Osteoblast (primary cell): ENCODE measurements around the gene LAMA1. TPM values are rescaled to one million over a fixed set of nuclear protein-coding genes. Genes with fewer than 3 reads are reported as not detected.

ENCODE experiments used
- DNase-seq: peaks from one replicate; pipeline ENCODE4 v3.0.0; 2011; ENCODE audit warnings: low spot score, mixed read lengths; ENCODE audit not compliant: insufficient read length; ENCODE audit errors: missing footprints
- H2AFZ ChIP-seq: 2 replicates; pipeline ENCODE4 v1.6.0; 2011; ENCODE audit warnings: mild to moderate bottlenecking, low read length
- H3K27ac ChIP-seq: 2 replicates; pipeline ENCODE4 v1.5.1; 2011; ENCODE audit warnings: mild to moderate bottlenecking, low read depth, low read length, moderate library complexity
- H3K27me3 ChIP-seq: 2 replicates; pipeline ENCODE4 v1.6.0; 2012; ENCODE audit warnings: mild to moderate bottlenecking, control low read depth, inconsistent platforms, low read length, moderate library complexity; ENCODE audit not compliant: insufficient read depth
- H3K36me3 ChIP-seq: 2 replicates; pipeline ENCODE4 v1.5.1; 2011; ENCODE audit warnings: mild to moderate bottlenecking, low read length, control low read depth, moderate library complexity; ENCODE audit not compliant: insufficient read depth
- H3K4me1 ChIP-seq: 2 replicates; pipeline ENCODE4 v1.5.1; 2011; ENCODE audit warnings: mild to moderate bottlenecking, low read length, control low read depth, moderate library complexity; ENCODE audit not compliant: insufficient read depth
- H3K4me2 ChIP-seq: 2 replicates; pipeline ENCODE4 v1.6.0; 2011; ENCODE audit warnings: mild to moderate bottlenecking, low read length; ENCODE audit not compliant: insufficient read depth
- H3K4me3 ChIP-seq: fragments of 200-600 bp; sonication (generic); 3 replicates; pipeline ENCODE4 v1.5.1; 2012; ENCODE audit warnings: mild to moderate bottlenecking, low read length, inconsistent platforms; ENCODE audit not compliant: insufficient read depth
- H3K79me2 ChIP-seq: 2 replicates; pipeline ENCODE4 v1.6.0; 2012; ENCODE audit warnings: mild to moderate bottlenecking, low read length, control low read depth, inconsistent platforms; ENCODE audit not compliant: insufficient read depth
- H3K9me3 ChIP-seq: 2 replicates; pipeline ENCODE4 v1.5.1; 2011; ENCODE audit warnings: low read depth, low read length, control low read depth
- H4K20me1 ChIP-seq: 2 replicates; pipeline ENCODE4 v1.6.0; 2012; ENCODE audit warnings: mild to moderate bottlenecking, low read length, control low read depth; ENCODE audit not compliant: insufficient read depth
- small RNA-seq: library from RNA; depleted of rRNA; stranded (forward); fragments of <200 nt; gene quantifications from one replicate; pipeline ENCODE3, GENCODE V24; 2012
- total RNA-seq: library from RNA; depleted of rRNA; stranded (reverse); fragments of >200 nt; gene quantifications from 2 replicates; pipeline ENCODE4 v1.2.3, GENCODE V29; 2012
- TF ChIP-seq, protein P1 (sequence below): IDR thresholded peaks from 2 replicates; pipeline ENCODE4 v1.5.1; 2011; ENCODE audit warnings: mild to moderate bottlenecking, low read depth, low read length, moderate library complexity; ENCODE audit errors: extremely low read depth

The LAMA1 gene
- total RNA-seq, 1 donor = 8.3 TPM

DNA sequence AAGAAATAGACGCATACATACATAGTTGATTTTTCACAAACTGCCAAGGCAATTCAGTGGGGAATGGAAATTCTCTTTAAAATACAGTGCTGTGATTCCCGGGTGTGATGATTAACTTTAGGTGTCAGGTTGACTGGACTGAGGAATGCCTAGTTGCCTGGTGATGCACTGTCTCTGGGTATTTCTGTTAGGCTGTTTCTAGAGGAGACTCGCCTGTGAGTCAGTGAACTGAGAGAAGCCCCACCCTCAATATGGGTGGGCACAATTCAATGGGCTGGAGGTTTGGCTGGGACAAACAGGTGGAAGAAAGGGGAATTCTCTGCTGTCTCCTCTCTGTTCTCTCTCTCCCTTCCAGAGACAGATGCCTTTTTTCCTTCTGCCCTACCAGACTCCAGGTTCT is 200.5 kb downstream of the LAMA1 start:
- Histone ChIP-seq H3K36me3 (no peaks in the 10 kb centered on the region), H4K20me1 (no peaks in the 10 kb centered on the region), H3K4me2 (no peak overlapping the region), H3K27ac (no peak overlapping the region), H3K79me2 (no peaks in the 10 kb centered on the region), H3K27me3 (peaks cover 3% of the 10 kb centered on the region), H3K9me3 (no peaks in the 10 kb centered on the region), H2AFZ (no peak overlapping the region), H3K4me1 (no peaks in the 10 kb centered on the region), H3K4me3 (no peak overlapping the region)
- no peak for DNase-seq
- TF ChIP-seq, protein P1, sequence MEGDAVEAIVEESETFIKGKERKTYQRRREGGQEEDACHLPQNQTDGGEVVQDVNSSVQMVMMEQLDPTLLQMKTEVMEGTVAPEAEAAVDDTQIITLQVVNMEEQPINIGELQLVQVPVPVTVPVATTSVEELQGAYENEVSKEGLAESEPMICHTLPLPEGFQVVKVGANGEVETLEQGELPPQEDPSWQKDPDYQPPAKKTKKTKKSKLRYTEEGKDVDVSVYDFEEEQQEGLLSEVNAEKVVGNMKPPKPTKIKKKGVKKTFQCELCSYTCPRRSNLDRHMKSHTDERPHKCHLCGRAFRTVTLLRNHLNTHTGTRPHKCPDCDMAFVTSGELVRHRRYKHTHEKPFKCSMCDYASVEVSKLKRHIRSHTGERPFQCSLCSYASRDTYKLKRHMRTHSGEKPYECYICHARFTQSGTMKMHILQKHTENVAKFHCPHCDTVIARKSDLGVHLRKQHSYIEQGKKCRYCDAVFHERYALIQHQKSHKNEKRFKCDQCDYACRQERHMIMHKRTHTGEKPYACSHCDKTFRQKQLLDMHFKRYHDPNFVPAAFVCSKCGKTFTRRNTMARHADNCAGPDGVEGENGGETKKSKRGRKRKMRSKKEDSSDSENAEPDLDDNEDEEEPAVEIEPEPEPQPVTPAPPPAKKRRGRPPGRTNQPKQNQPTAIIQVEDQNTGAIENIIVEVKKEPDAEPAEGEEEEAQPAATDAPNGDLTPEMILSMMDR = no peak

DNA sequence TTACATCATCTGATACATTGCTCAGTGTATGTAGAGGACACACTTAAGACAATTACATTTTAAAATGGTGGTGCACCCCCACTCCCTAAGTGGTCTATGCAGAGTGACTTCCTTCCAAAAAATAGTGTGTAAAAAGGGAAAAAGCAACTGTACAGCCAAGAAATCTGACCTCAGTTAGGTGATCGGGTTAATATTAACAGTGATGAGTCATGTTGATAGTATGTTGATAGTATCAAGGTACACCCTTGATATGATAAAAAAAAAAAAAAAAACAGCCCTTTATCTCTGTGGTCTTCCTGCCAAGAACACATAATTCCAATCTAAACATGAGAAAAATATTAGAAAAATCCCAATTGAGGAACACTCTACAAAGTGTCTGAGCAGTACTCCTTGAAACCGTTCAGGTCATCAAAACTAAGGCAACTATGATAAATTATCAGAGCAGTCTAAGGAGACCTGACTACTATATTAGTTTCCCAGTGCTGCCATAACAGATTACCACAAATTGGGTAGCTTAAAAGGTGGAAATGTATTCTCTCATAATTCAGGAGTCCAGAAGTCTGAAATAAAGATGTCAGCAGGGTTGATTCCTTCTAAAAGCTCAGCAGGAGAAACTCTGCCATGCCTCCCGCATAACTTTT is 216.2 kb downstream of the LAMA1 start:
- TF ChIP-seq, protein P1 = no peak

DNA sequence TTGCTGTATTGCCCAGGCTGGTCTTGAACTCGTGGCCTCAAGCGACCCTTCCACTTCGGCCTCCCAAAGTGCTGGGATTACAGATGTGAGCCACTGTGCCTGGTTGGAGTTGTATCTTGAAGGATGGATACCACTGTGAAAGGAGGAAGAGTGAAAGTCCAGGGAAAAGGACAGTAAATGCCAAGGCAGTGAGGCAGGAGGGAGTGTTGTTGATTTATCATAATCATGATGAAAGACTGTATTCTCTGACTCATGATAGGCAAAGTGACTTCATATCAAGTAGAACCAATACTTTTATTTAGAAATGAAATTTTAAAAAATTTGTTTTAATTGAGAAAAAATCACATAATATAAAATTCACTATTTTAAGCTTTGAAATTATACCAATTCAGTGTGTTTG is 225.8 kb downstream of the LAMA1 start:
- no peak for DNase-seq
- TF ChIP-seq, protein P1 = no peak
- no peak overlapping the region for H3K4me3 ChIP-seq

More for the DNA sequence above, 216.2 kb downstream of the LAMA1 start:
- Histone ChIP-seq H3K4me3 (no peak overlapping the region), H3K79me2 (no peaks in the 10 kb centered on the region), H4K20me1 (no peaks in the 10 kb centered on the region), H3K4me2 (no peak overlapping the region), H3K4me1 (no peaks in the 10 kb centered on the region), H3K9me3 (no peaks in the 10 kb centered on the region), H3K36me3 (no peaks in the 10 kb centered on the region), H3K27ac (no peak overlapping the region), H3K27me3 (no peaks in the 10 kb centered on the region), H2AFZ (no peak overlapping the region)
- DNase-seq = no peak

More for the DNA sequence above, 225.8 kb downstream of the LAMA1 start:
- Histone ChIP-seq H2AFZ (no peak overlapping the region), H3K27ac (no peak overlapping the region), H4K20me1 (no peaks in the 10 kb centered on the region), H3K79me2 (no peaks in the 10 kb centered on the region), H3K36me3 (no peaks in the 10 kb centered on the region), H3K4me2 (no peak overlapping the region), H3K9me3 (no peaks in the 10 kb centered on the region), H3K4me1 (no peaks in the 10 kb centered on the region), H3K27me3 (no peaks in the 10 kb centered on the region)

Small RNA genes lying within 50 kb of the gene (small RNA-seq; reads per million reads assigned to genes)
- not detected for gene RNU6-916P

Other genes starting within 250 kb of the LAMA1 start
- gene LRRC30, start 113.3 kb upstream of the LAMA1 start, total RNA-seq = not detected in 2 replicates